ENCODE data around the gene FBXL2. TPM values are rescaled to one million over a fixed set of nuclear protein-coding genes. Genes with fewer than 3 reads are reported as not detected.

FBXL2 gene
- total RNA-seq, 1 donor from 2014 or later: 5.9 TPM

GRCh38 chr3:33355611-33356010 lies 78.4 kb downstream of the FBXL2 start:
- H3K27ac ChIP-seq: no peak overlapping the region
- TF ChIP-seq, protein P1, sequence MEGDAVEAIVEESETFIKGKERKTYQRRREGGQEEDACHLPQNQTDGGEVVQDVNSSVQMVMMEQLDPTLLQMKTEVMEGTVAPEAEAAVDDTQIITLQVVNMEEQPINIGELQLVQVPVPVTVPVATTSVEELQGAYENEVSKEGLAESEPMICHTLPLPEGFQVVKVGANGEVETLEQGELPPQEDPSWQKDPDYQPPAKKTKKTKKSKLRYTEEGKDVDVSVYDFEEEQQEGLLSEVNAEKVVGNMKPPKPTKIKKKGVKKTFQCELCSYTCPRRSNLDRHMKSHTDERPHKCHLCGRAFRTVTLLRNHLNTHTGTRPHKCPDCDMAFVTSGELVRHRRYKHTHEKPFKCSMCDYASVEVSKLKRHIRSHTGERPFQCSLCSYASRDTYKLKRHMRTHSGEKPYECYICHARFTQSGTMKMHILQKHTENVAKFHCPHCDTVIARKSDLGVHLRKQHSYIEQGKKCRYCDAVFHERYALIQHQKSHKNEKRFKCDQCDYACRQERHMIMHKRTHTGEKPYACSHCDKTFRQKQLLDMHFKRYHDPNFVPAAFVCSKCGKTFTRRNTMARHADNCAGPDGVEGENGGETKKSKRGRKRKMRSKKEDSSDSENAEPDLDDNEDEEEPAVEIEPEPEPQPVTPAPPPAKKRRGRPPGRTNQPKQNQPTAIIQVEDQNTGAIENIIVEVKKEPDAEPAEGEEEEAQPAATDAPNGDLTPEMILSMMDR (IDR thresholded peaks at IDR 0.05): no peak
- TF ChIP-seq POLR2AphosphoS5 (IDR thresholded peaks at IDR 0.05; ENCODE audit: insufficient read depth in 1 of 2, low read depth in 1 of 2) (no peak), POLR2A (IDR thresholded peaks at IDR 0.05) (no peak)
- no peaks in the 10 kb centered on the region for H3K27me3 ChIP-seq
- no peak overlapping the region for H3K4me3 ChIP-seq
- H3K4me1 ChIP-seq: no peaks in the 10 kb centered on the region
- H3K9me3 ChIP-seq: no peaks in the 10 kb centered on the region
- intact Hi-C loops (cut with DNase I): no loop called here
- DNase-seq (ENCODE audit: extremely low spot score in 2 of 2): no peak
- H3K36me3 ChIP-seq: no peaks in the 10 kb centered on the region

DNA sequence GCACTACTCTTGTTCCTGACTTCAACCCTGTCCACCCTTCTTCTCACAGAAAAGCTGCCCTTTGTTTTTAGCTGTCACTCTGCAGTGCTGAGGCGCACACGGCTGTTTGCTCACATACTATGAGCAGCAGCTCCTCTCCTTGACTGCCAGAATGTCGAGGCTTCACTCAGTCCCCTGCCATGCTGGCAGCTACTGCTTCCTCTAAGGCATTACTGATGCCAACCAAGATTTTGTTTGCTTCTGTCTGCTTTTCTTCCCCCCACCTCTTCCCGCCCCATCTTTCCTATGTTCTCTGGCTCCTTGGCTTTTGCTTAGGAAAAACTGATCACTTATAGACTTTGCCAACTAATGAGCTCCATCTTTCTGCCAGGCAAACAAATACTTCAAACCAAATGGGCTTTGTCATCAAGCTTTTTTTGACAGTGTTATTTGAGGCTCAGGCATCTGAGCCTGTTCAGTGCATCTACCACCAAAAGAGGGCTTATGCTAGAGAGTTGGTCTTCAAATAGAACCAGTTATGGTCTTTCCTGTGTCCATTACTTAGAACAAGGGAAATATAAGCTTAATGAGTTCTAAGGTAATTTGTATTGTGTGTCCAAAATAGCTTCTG lies 81.0 kb downstream of the FBXL2 start:
- intact Hi-C loops (cut with DNase I): no loop called here
- Histone ChIP-seq H3K27ac (no peak overlapping the region), H3K9me3 (no peaks in the 10 kb centered on the region), H3K27me3 (no peaks in the 10 kb centered on the region), H3K4me3 (no peak overlapping the region), H3K36me3 (no peaks in the 10 kb centered on the region), H3K4me1 (no peaks in the 10 kb centered on the region)
- no peak for DNase-seq (ENCODE audit: extremely low spot score in 2 of 2)
- TF ChIP-seq POLR2AphosphoS5 (IDR thresholded peaks at IDR 0.05; ENCODE audit: insufficient read depth in 1 of 2, low read depth in 1 of 2): no peak
- TF ChIP-seq, protein P1 (IDR thresholded peaks at IDR 0.05): no peak
- no peak for TF ChIP-seq POLR2A (IDR thresholded peaks at IDR 0.05)

GRCh38 chr3:33360136-33360825 lies 83.0 kb downstream of the FBXL2 start:
- H3K9me3 ChIP-seq: no peaks in the 10 kb centered on the region
- TF ChIP-seq, protein P1 (IDR thresholded peaks at IDR 0.05): no peak
- DNase-seq (ENCODE audit: extremely low spot score in 2 of 2): no peak
- H3K27ac ChIP-seq: no peak overlapping the region
- no peaks in the 10 kb centered on the region for H3K4me1 ChIP-seq
- H3K36me3 ChIP-seq: no peaks in the 10 kb centered on the region
- H3K27me3 ChIP-seq: no peaks in the 10 kb centered on the region
- no peak overlapping the region for H3K4me3 ChIP-seq
- intact Hi-C loops (cut with DNase I): no loop called here

DNA sequence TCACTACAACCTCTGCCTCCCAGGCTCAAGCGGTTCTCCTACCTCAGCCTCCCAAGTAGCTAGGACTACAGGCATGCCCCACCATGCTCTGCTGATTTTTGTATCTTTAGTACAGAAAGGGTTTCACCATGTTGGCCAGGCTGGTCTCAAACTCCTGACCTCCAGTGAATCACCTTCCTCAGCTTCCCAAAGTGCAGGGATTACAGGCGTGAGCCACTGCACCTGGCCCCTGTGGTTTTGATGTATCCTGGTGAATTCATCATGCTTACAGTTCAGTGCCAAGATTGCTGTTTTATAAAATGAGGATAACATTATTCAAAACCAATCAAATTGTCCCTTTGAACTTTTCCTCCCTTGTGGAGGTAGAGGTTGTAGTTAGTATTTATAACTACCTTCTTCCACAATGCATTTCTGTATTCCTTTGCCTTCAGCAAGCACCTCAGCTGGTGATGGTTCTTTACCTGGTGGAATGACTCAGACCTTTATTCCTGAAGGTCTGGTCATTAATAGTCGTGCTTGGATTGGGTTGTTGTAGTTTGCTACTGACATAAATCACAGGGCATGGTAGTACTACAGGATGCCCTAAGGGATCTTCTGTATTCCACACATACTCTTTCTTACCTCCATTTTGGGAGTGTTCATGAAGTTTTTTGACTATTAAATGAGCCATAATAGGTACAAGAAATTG lies 86.0 kb downstream of the FBXL2 start:
- DNase-seq (ENCODE audit: extremely low spot score in 2 of 2): no peak

More for the DNA sequence above, 86.0 kb downstream of the FBXL2 start:
- H3K9me3 ChIP-seq: no peaks in the 10 kb centered on the region
- no peaks in the 10 kb centered on the region for H3K36me3 ChIP-seq
- no peak overlapping the region for H3K4me3 ChIP-seq
- intact Hi-C loops (cut with DNase I): no loop called here
- no peaks in the 10 kb centered on the region for H3K27me3 ChIP-seq
- TF ChIP-seq, protein P1 (IDR thresholded peaks at IDR 0.05): no peak
- no peak for TF ChIP-seq POLR2AphosphoS5 (IDR thresholded peaks at IDR 0.05; ENCODE audit: insufficient read depth in 1 of 2, low read depth in 1 of 2)
- no peaks in the 10 kb centered on the region for H3K4me1 ChIP-seq
- no peak overlapping the region for H3K27ac ChIP-seq

All from vagina (tissue), 2 donors.